Activated T-cell treated with anti-CD3 and anti-CD28 coated beads for 4 hours (primary cell): ENCODE measurements around the gene SYNPO.

Source experiments
- DNase-seq: peaks from one replicate; pipeline ENCODE4 v3.0.0-alpha.2; 2020

Gene SYNPO

DNA sequence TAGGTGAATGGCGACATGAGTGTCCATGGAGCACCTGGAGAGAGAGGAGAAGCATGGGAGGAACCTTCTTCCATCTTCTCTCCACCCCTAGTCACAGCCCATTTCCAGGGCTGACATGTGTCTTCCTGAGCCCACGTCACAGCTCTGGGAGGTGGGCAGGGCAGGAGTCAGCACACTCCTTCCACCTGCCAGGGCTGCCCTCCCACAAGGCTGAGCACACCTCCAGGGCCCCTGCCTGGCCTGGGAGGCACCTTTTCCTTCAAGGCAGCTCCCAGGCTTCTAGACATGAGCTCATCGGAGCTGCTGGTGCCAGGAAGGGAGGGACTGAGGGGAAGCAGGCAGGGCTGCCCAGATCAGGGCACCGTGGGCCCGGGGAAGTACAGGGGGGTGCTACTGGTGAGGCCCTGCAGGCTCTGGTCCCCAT, 13.6 kb upstream of the SYNPO start:
- no peak for DNase-seq

DNA sequence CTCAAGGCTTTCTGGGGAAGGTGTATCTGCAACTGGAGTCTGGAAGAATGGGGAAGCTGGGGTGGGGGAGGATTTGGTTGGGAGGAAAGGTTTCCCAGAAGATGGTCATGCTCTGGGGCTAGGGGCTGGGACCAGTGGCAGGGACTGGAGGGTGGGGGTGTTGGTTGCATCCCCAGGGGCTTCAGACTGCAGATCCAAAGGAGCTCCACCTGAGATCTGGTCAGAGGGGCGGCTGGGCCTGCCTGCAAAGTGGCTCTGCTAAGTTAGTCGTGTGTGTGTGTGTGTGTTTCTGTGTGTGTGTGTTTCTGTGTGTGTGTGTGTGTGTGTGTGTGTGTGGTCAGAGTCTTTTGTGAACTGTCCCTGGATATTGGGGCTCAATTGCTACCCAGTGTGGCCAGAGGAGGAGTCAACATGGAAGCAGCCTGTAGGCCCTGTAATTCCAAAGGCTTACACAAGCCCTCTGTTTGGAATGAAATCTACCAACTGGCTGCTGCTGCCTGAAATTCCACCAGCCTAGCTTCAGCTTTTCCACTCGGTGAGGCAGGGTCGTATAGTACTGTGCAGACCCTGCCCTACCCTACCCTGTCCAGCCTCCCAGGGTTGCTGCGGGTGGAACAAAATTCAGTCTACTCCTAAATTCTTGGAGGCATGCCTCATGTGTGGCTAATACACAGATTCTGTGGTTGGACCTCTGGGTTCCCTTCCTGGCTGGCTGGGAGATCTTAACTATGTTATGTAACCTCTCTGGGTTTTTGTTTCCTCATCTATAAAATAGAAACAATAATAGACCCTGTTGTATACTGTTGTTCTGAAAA, 12.5 kb upstream of the SYNPO start:
- no peak for DNase-seq

DNA sequence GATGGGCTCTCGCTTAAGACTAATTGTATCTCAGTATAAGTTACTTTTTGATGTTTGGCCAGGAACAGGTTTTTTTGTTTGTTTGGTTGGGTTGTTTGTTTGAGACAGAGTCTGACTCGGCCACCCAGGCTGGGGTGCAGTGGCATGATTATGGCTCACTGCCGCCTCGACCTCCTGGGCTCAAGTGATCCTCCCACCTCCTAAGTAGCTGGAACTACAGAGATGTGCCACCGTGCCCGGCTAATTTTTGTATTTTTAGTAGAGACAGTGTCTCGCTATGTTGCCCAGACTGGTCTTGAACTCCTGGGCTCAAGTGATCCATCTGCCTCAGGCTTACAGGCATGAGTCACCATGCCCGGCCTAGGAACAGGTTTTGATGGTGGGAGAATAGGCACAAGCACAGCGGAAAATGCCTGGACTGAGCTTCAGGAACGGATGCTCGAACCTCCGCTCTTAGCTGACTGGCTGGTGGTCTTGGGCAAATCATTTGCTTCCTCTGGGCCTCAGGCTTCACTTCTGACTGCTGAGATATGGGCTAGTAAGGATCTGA, 11.4 kb upstream of the SYNPO start:
- DNase-seq, result no peak

DNA sequence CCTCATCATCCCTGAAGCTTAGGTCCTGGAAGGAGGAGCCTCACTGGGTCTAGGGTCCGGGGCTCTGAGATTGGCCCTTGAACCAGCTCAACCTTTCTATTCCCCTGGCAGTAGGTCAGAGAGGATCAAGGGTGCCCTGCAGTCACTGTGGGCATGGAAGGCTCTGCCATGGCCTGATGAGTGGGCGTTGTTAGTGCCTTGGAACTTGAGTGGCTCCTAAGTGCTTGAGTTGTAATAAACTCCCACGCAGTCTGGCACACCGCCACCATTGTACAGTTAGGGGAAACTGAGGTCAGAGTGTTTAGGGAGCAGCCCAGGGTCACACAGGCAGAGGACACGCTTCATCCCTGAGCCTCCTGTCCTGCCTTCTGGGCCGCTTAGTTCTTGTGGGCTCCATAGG, 10.4 kb upstream of the SYNPO start:
- no peak for DNase-seq

DNA sequence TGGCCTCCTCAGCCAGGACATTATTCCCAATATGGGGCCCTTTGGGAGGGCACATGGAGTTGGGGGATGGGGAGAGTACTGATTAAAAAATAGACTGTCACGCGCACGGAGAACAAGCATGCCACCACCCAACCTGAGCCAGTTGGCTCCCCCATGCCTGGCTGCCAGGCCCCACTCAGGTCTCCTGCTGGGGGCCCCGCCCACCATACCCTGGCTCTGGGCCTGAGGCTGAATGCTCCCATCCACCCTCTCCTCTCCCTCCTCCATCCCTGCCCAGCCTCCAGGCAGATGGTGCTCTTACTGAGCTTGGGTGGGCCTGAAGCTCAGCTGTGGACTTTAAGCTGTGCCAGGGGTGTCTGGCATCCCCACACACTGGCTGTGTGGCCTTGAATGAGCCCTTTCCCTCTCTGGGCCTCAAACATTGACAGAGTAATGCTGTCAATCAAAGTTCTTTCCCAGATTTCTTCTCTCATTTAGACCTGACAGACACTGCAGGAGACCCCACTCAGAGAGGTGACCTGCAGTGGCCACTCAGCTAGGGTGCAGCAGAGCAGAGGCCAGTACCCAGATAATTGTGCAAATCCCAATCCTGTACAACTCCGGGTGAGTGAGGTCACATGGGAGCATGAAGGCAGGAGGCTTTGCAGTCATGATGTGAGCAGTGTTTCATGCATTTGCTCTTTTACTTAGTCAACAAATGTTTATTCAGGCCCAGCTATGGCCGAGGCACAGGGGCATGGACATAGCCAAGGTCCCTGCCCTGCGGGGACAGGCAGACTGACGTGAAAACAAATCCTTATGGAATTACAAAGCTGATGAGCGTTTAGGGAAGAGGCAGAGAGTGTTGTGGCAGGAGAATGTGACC, 9.8 kb upstream of the SYNPO start:
- DNase-seq, result no peak

DNA sequence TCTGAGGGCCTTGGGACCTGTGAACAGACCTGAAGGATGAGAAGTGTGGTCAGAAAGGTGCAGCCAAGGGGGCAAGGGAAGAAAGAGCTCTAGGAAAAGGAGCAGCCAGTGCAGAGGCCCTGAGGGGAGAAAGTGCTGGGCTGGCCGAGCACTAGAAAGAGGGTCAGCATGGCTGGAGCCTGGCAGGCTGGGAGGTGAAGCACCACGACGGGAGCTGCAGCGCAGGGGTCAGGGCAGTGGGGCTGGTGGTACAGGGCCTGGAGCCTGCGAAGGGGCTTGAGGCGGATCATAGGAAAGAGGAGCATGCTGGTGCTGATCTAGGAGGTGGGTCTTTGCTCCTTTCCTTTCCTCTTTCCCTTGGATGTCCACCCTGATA, 9.1 kb upstream of the SYNPO start:
- no peak for DNase-seq

DNA sequence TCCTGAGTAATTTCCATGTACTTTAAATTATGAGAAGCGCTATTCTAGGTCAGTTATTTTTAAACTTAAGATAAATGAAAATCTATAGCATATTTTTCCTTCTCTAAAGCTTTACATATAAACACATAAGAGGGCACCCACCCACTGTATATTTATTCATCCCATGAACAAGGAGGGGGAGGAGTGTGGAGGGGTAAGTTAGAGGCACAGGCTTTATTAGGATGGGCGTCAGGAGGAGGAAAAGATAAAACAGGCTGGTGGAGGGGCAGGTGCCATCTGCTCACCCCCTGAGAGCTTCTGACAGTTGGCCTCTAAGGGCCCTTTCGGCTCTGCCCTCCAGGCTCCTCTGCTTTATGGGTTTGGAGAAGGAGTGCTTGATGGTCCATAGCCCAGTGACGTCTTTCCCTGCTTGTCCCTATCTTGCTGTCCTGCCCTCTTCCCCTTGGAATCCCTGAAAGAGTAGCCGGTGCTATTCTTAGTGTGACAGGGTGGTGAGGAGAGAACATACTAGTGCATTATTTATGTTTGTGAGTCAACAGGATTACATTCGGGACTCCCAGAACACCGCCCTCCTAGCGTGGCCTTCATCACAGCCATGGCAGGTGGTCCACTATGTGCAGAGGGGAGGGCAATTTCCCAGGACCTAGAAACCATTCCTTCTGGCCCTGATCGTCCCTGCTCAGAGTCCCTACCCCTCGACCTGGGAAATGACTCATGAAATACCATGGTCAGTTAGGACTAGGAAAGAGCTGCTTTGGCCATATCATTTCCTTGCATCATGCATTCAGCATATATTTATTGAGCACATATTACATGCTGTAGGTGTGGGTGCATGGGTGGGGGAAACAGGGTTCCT, 7.9 kb upstream of the SYNPO start:
- DNase-seq, result no peak

DNA sequence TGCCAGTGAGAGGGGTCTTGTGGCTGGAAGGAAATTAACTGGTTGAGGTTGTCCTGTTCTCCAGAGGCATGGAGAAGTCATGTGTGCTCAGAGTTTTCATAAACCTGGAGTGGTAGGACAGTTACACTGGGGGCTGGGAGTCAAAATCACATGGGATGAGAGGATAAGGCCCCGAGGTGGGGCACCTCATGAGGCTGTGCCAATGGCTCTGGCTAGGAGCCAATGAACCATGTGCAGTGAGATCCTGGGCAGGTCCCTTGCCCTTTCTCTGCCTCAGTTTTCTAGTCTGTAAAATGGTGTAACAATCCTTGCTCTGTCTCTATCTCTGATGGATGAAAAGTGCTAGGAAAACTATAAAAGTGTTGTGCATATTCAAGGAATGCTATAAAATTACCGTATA, 7.0 kb upstream of the SYNPO start:
- DNase-seq, result no peak

DNA sequence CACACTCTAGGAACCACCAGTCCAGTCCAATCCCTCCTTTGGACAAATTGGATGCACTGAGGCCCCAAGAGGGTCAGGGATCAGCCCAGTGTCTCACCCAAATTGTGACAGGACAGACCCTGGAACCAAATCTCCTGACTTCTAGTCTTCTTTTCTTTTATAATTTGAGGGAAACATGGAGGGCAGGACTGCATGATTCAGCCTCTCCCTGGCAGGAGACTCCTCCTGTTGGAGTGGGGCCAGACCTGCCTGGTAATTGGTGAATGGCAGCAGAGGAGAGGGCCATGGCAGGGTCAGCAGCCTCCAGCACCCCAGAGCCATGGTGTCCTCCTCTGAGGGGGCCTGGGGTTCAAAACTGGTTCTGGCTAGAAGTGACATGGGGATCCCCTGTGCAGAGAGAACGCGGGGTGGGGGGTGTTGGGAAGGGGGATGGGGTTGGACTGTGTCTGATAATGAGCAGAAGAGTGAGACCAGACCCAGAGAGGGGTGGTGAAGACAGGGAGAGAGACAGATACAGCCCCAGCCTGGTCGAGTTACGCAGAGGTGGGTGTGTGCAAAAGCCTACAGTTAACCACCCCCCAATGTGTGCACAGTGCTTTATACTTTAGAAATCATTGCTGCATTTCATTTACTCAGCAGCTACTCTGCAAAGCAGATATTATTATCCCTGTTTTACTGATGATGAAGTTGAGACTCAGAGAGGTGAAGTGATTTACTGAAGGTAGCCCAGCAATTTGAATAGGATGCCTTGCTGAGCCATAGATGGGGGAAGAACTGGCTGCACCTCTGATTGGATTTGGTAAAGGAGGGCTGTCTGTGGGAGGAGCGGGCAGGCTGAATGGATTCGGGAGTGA, 3.8 kb upstream of the SYNPO start:
- DNase-seq, result no peak

DNA sequence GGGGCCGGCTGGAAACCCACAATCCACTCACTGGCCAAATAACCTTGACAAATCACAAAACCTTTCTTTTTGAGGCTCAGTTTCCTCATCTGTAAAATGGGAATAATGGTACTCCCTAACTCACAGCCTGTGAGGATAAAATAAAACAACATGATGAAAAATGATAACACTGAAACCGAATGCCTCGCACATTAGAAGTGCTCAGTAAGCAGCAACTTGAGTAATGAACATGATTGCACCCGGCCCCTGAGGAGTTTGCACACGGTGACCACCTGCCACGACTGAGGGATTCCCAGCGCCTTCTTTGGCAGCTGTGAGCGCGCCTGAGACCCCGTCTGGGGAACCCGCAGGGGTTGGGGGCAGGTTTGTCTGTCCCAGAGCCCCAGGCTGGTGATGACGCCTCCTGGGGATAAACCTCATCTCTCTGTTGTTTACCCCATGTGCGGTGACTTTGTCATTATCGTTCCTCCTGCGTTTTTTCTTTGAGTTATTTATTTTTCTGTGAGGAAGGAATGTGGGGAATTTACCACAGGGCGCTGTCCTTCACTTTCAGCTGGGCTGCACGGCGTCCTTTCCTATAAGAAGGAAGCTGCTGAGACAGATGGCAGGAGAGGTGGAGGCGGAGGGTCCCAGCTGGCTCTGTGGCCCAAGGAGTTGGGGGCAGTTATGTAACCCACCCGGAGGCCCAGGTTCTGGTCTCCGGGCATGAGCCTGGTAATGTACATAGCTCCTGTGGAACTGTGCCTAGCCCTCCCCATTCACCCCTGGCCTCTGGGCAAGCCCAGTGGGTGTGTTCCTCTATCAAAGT, 3.0 kb upstream of the SYNPO start:
- no peak for DNase-seq

DNA sequence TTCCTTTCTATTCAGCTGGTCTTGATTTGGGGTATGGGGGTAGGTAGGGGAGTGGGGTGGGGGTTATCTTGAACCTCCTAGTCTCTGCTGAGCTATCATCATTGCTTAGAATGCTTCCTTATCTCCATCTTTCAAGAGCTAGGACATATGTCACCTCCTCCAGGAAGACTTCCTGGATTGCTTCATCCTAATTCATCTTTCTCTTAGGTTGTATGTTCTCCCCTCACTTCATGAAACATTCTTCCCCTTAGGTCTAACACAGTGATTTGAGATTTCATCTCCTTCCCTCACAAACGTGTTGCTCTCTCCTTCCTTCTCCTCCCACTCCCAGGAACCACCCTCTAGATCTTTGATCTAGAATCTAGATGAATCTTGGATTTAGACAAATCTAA, 2.4 kb upstream of the SYNPO start:
- no peak for DNase-seq

DNA sequence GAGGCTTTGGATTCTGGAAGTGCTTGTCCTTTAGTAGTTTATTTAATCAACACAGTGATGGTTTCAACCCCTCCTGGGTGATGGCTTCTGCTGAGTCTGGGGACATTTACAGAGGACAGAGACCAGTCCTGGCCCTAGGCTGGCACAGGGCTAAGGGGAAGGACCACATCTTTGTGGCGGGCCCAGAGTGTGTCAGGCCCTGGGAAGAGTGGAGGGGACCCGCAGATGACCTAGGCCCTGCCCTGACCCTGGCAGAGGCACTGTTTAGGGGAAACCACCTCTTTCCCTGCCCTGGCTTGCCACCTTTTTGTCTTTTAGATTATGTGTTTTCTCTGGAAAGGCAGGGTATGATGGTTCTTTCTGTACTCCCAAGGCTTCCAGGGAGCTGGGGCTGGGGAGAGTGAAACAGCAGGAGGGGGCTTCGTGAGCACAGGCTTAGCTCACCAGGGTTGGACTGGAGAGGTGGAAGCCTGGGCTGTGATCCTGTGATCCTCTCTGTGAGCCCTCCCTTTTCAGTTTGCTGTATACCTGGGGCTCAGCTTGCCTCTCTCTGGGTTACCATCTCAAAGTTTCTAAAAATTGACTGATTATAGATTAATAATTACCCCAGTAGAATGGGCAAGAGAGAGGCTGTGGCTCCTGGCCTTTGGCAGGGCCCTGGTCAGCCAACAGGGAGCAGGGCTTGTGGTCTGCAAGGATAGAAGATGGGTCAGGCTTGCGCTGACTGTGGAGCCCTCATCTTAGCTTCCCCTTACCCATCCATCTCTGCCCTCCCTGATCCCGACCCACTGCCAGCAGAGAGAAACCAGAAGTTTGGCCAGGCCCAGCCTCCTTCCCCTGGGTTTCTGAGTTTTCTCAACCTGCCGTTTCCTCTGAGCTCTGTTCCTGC, 1.7 kb upstream of the SYNPO start:
- DNase-seq, result no peak

DNA sequence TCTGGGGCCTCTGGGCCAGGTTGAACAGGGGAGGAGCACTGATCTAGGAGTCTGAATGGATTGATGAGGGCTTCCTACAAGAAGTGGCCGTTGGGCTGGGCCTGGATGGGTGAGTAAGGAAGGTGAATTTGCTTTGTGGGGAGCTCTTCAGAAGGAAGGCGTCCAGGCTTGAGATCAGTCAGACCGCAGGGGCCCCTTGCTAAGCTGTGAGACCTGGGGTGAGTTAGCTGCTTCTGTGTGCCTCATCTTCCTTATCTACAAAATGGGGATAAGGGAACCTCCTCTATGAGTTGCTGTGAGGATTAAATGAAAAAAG, 1.1 kb upstream of the SYNPO start:
- no peak for DNase-seq

DNA sequence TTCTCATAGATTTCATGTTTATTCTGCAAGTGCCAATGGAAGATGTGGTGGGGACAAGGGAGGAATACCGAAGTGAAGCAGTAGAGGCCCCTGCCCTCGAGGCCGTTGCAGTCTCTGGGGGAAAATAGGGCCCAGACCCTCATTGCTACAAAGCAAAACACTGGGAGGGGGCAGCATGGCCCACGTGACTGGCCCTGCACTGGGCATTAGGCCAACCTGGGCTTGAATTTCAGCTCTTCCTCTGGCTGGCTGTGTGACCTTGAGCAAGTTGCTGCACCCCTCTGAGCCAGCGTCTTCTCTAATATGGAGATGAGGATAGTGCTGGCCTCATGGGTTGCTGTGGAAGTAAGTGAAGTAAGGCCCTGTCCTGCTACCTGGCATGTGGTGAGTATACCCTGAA, 709 bp upstream of the SYNPO start:
- DNase-seq, result no peak

DNA sequence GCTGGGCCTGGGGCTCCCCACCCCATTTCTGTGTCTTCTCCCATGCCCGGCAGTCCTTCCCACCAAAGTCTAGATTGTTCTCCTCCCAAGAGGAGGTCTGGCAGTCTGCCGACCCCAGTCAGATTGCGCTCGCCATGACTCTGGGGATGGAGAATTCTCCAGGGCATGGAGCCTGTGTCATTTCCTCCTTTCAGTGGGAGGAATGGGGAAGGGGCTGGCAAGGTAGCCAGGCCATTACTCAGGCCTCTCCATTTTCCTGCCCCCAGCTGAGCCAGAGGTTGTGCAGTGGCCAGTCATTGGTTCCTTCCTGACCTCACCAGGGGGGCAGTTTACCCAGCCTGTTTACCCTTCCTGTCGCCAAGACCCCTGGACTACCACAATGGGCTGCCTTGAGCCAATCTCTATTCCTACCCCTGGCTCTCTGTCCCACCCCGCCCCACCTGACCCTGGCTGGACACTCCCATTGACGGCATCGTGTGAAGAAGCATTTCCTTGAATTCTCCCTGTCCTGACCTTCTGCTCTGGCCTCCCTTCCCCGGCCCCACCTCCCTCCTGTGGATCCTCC, 628 bp downstream of the SYNPO start:
- DNase-seq, result no peak

DNA sequence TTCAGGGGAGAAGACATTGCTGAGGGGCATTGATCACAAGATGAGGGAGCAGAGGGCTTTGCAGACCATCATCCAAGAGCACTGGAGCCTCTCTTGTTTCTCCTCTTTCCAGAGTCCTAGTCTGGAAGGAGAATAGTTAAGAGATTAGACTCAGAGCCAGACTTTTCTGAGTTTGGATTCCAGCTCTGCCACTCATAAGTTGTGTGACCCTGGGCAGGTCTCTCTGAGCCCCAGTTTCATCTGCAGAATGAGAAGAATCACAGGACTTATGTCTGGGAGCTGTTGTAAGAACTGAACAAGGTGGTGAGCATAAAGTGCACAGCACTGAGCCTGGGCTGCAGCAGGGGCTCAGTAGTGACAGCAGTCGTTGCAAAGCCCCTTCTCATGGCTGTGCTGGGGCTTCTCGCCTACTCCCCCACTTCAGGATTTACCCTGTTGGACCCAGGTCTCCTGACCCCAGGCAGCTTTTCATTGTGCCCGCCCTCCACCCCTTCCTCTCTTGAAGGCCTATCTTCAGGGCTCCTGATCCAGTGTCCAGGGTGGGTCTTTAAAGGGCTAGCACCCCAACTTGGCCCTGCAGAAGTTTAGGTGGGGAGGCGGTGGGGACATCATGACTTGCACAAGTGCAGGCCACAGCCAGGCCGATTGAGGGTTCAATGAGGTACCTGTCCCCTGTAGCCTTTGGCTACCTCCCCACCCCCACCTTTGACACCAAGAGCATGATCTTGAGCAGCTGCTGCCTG, 1.5 kb downstream of the SYNPO start:
- DNase-seq, result no peak

DNA sequence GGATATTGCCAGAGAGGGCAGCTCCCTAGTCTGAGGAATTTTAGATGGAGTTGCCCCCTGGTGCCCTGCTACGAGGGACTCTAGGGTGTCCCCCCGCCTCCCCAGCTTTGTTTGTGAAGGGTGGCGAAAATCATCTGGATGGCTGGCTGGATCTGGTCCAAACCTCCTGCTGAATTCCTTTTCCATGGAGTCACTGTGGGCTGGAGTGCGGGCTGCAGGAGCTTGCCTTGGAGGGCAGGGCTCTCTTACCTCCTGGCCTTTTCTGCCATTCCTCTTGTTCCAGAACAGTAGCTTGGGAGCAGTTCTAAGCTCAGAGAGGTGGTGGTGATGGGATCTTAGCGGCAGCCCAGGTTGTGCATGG, 2.1 kb downstream of the SYNPO start:
- DNase-seq, result no peak

DNA sequence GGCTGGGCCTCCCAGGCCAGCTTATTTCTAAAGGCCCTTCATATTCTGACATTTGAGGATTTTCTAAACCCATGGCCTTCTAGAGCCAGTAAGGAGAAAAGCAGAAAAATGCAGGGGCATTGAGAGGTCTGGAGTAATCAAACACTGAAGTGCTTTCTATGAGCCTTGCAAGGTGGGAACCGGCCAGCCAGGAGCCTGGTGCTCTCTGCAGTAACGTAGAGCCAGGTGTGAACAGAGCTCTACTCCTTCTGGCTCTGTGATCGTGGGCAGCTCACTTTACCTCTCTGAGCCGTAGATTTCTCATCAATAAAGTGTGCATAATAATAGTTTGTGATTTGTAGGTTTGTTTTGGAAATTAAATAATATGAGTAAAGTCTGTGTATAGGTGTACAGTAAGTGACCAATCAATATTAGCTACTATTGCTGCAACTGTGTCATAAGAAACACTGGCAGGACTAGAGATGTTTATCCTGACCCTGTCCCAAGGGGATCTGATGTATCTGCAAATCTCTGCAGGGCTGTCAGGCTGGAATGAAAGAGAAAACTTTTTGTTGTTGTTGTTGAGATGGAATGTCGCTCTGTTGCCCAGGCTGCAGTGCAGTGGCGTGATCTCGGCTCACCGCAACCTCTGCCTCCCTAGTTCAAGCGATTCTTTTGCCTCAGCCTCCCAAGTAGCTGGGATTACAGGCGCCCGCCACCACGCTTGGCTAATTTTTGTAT, 2.7 kb downstream of the SYNPO start:
- no peak for DNase-seq

DNA sequence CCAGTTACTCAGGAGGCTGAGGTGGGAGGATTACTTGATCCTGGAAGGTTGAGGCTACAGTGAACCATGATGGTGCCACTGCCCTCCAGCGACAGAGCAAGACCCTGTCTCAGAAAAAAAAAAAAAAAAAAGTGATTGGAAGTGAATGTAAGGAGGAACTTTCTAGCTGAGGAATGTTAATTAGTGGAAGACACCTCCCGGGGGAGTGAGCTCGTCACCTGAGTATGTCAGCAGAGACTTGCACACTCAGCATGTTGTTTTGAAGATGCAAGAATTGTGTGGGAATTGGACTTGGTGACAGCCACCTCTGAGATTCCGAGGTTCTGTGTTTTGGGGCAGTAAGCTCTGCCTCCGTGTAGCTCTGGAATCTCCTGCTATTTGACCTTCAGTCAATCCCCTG, 3.6 kb downstream of the SYNPO start:
- no peak for DNase-seq
